ENCODE results near the gene PRDM9. TPM values are rescaled to one million over a fixed set of nuclear protein-coding genes. Genes with fewer than 3 reads are reported as not detected.

Gene PRDM9
- total and polyA plus RNA-seq, 2 of the 8 experiments (the other 6 are each of a cell fraction or from before 2014, with no cell fraction given): not detected

DNA sequence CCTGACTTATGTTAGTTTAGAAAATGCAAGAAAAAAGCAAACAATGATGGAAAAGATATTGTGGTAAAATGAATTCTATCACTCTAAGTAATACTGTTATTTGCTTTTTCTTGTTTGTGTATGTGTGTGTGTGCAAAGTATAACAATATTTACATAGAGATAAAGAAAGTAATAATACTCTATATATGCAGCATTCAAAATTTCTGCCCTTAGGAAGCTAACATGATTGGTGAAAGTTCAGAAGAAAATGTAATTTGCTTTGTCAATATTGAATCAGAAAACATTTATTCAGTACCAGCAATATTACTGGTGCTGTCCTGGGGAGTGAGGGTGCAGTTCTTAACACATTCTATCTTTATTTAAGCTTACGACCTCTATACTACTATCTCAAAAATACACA lies 12.9 kb upstream of the PRDM9 start:
- H2BK20ac ChIP-seq (ENCODE audit: low read length): no peak overlapping the region
- H3K4me1 ChIP-seq (replicated peaks in 1 of 4; ENCODE audit: control insufficient read depth in 3 of 4, insufficient read depth in 4 of 4, low read length in 3 of 4): no peaks in the 10 kb centered on the region
- H3K4me2 ChIP-seq (ENCODE audit: insufficient read depth in 1 of 2, low read depth in 2 of 2, low read length in 2 of 2): no peak overlapping the region
- no peak overlapping the region for H2BK12ac ChIP-seq (ENCODE audit: low read depth, low read length)
- no peak overlapping the region for H3K4ac ChIP-seq (replicated peaks; ENCODE audit: insufficient read length, low read depth, low read length)
- H3K23ac ChIP-seq (ENCODE audit: insufficient read length): no peak overlapping the region
- H3K23me2 ChIP-seq (ENCODE audit: low read depth, low read length): no peaks in the 10 kb centered on the region
- H3K79me2 ChIP-seq (ENCODE audit: control insufficient read depth in 1 of 2, insufficient read depth in 2 of 2, low read length in 2 of 2): no peaks in the 10 kb centered on the region
- H3K36me3 ChIP-seq (ENCODE audit: control insufficient read depth in 2 of 4, insufficient read depth in 4 of 4, low read length in 3 of 4): no peaks in the 10 kb centered on the region
- no peak overlapping the region for H4K91ac ChIP-seq (replicated peaks; ENCODE audit: insufficient read length, low read length)
- no peak overlapping the region for H3K18ac ChIP-seq (ENCODE audit: extremely low read depth, low read length)
- H3K79me1 ChIP-seq (ENCODE audit: low read depth, low read length): no peaks in the 10 kb centered on the region
- ChIA-PET CTCF (ENCODE audit: partially characterized antibody) (interaction anchor here (1.4 kb wide), 1 partner anchor 156 kb away, joined by 3 read pairs; no protein-coding TSS in a partner anchor), POLR2A (ENCODE audit: partially characterized antibody) (no interaction called here)
- no peak overlapping the region for H3K27ac ChIP-seq (ENCODE audit: low read depth, low read length)
- H3K4me3 ChIP-seq (ENCODE audit: extremely low read depth in 1 of 4, insufficient read depth in 2 of 4, low read depth in 3 of 4, low read length in 4 of 4): no peak overlapping the region
- no peak for FAIRE-seq
- 0 out of 4 replicates have a peak, but pooled peaks cover 0 to 2% of the 10 kb centered on the region in 2 experiments for H3K9me3 ChIP-seq (ENCODE audit: insufficient read depth in 2 of 2, low read depth in 1 of 2, low read length in 1 of 2)
- H2AK5ac ChIP-seq (ENCODE audit: low read depth, low read length): no peak overlapping the region
- H4K8ac ChIP-seq (ENCODE audit: extremely low read depth, insufficient read depth, low read length): no peak overlapping the region
- no peak for TF ChIP-seq JUN (IDR thresholded peaks at IDR 0.05; ENCODE audit: low read depth, low read length)
- no peak for TF ChIP-seq POU5F1 (IDR thresholded peaks at IDR 0.05; ENCODE audit: low read depth, low read length)
- no peak for TF ChIP-seq RBBP5 (IDR thresholded peaks at IDR 0.05; ENCODE audit: borderline replicate concordance, low read depth, low read length)
- TF ChIP-seq BACH1 (IDR thresholded peaks at IDR 0.05; ENCODE audit: low read length): no peak
- no peak overlapping the region for H2BK15ac ChIP-seq (ENCODE audit: low read length)
- no peaks in the 10 kb centered on the region for H4K20me1 ChIP-seq (replicated peaks in 1 of 2; ENCODE audit: control insufficient read depth in 1 of 2, insufficient read depth in 2 of 2, low read length in 2 of 2)
- H3K9ac ChIP-seq (replicated peaks in 1 of 4; ENCODE audit: extremely low read depth in 1 of 4, low read depth in 3 of 4, low read length in 3 of 4): no peak overlapping the region
- WGBS, 2 experiments (ENCODE audit: extremely low coverage in 1 of 2, insufficient coverage in 1 of 2, insufficient read length in 1 of 2, insufficient replicate concordance in 2 of 2, low coverage in 1 of 2, low lambda C conversion rate in 2 of 2, missing lambda C conversion rate in 1 of 2): 80% methylated on average over 1 of the region's 1 CpG; no CpG with 5 or more reads in 1 of the 2 experiments
- DNase-seq (ENCODE audit: low read depth in 1 of 2, low spot score in 2 of 2): no peak
- no peak overlapping the region for H2BK5ac ChIP-seq (ENCODE audit: low read depth, low read length)
- H3K56ac ChIP-seq (replicated peaks; ENCODE audit: insufficient read length, low read depth, low read length): no peak overlapping the region
- no peak overlapping the region for H2BK120ac ChIP-seq (replicated peaks; ENCODE audit: low read depth, low read length)
- no peaks in the 10 kb centered on the region for H3K27me3 ChIP-seq (replicated peaks in 1 of 4; ENCODE audit: control insufficient read depth in 3 of 4, extremely low read depth in 1 of 4, insufficient read depth in 3 of 4, low read length in 3 of 4)
- H2AFZ ChIP-seq (ENCODE audit: low read length): no peak overlapping the region
- no peak overlapping the region for H4K5ac ChIP-seq (ENCODE audit: insufficient read length, low read depth, low read length)
- no peak overlapping the region for H3K14ac ChIP-seq (ENCODE audit: insufficient read length)

All from H1 (cell line).